HG02642 (cell line): Measurements from ENCODE around the gene PAPOLA.
"Not testable (repeated sequence)": the region's sequence is repeated elsewhere in the genome, so short reads cannot be mapped to it uniquely, and the experiment has no call there.

Source experiments
- ATAC-seq: cut with Tn5 transposase; IDR thresholded peaks from one replicate; pipeline ENCODE4 v1.9.1; 2021; ENCODE audit warnings: mild to moderate bottlenecking; ENCODE audit not compliant: unreplicated experiment, poor library complexity

The PAPOLA gene

GRCh38 chr14:96501740-96502620 lies at the start of gene PAPOLA:
PAPOLA (plus strand) TSS chr14:96502382; CDS start chr14:96502593, 211 bp downstream.
- peak; percentile 88 for ATAC-seq

- no peak for ATAC-seq
Measured at GRCh38 chr14:96452684-96453083, 49.5 kb upstream of the PAPOLA start.

DNA sequence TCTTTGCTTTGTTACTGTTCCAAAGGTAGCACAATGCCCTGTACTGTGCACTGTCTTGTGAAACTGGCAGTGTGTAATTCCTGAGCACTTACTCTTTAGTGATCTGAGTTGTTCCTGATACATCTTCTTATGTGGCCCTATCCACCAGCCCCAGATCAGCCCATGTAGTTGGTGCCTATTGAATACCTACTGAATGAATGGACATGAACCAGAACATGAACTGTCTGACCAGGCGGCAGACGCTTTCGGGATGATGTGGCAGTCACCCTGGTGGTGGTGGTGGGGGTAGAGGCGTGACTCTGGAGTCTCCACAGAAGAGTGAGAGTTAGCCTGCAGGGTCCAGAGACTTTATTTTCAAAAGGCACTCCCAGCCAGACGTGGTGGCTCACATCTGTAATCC lies 46.6 kb upstream of the PAPOLA start:
- ATAC-seq: no peak

DNA sequence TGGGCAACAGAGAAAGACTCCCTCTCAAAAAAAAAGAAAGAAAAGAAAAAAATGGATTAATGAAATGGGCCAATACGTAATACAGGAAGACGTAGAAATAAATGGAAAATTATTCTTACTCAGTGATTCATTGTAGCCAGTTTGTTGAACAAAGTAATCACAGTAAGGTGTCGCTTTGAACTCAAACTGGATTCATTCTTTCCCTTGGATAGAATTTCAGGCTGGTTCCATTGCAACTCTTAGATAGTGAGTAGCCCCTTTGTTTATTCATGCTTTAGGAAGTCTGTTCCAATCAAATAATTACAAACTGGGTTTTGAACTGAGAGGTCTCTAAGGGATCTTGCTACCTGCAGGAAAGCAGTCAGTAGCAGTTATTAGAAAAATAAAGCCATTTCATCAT lies 42.3 kb upstream of the PAPOLA start:
- ATAC-seq: no peak

- no peak for ATAC-seq
Measured at GRCh38 chr14:96461950-96462798, 40.0 kb upstream of the PAPOLA start.

DNA sequence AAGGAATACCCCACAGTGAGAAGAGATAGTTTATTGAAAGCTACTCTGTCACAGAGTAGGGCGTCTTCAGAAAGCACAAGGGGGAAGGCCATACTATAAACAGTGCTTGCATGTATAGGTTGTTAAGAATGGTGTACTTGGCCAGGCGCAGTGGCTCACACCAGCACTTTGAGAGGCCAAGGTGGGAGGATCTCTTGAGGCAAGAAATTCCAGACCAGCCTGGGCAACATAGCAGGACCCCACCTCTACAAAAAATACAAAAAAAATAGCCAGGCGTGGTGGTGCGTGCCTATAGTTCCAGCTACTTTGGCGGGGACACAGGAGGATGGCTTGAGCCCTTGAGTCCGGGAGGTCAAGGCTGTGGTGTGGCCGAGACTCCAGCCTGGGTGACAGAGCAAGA lies 38.0 kb upstream of the PAPOLA start:
- ATAC-seq: no peak

GRCh38 chr14:96466918-96467317 lies 35.3 kb upstream of the PAPOLA start:
- no peak for ATAC-seq

GRCh38 chr14:96470331-96470730 lies 31.9 kb upstream of the PAPOLA start:
- no peak for ATAC-seq

DNA sequence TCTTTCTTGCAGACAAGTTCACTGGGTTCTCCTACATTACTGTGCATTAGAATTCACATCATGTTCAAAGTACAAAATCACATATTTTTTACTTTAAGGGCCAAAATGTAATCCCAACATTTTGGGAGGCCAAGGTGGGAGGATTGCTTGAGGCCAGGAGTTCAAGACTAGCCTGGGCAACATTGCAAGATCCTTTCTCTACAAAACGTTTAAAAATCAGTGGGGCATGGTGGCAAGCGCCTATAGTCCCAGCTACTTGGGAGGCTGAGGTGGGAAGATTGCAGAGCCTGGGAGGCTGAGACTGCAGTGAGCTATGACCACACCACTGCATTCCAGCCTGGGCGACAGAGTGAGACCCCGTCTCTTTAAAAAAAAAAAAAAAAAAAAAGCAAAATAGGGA lies 31.2 kb upstream of the PAPOLA start:
- not testable (repeated sequence) for ATAC-seq

- ATAC-seq: no peak
Measured at GRCh38 chr14:96478119-96478518, 24.1 kb upstream of the PAPOLA start.

- no peak for ATAC-seq
Measured at GRCh38 chr14:96479435-96480146, 22.6 kb upstream of the PAPOLA start.

GRCh38 chr14:96481731-96482314 lies 20.4 kb upstream of the PAPOLA start:
- ATAC-seq: no peak

- ATAC-seq: no peak
Measured at GRCh38 chr14:96482986-96483385, 19.2 kb upstream of the PAPOLA start.

- no peak for ATAC-seq
Measured at GRCh38 chr14:96484399-96484798, 17.8 kb upstream of the PAPOLA start.

DNA sequence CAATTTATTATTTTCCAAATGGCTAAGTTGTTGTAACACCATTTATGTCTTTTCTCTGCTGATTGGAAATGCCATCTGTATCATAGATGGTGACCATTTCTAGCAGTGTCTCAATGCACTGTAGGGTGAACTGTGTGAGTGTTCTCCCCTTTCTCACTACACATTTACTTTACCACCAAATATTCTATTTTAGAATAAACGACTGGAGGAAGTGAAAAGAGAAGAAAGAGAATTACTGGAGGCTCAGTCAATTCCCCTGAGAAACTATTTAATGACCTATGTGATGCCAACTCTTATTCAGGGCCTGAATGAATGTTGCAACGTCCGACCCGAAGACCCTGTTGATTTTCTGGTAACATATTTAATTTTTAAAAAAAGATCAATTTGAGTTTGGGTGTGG lies 15.5 kb upstream of the PAPOLA start:
- peak; percentile 58 for ATAC-seq

GRCh38 chr14:96489327-96489726 lies 12.9 kb upstream of the PAPOLA start:
- ATAC-seq: no peak

- ATAC-seq: no peak
Measured at GRCh38 chr14:96493178-96493577, 9.0 kb upstream of the PAPOLA start.

DNA sequence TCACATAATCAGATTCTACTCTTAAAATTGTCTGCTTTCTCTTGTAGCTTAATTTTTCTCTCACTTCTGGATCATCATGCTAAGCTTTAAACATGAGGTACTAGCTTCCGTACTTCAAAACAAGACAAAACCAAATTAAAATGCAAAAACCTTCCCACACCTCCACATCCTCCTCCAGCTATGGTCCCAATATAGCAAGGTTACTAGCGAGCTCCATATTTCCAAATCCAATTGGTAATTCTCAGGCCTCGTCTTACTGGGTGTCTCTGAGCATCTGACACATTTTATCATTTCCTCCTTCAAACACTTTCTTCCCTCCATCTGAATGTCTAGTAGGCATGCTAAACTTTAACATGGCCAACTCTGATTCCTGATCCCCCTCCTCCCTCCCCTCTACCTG lies 7.9 kb upstream of the PAPOLA start:
- ATAC-seq: no peak

- ATAC-seq: no peak
Measured at GRCh38 chr14:96497087-96497486, 5.1 kb upstream of the PAPOLA start.

DNA sequence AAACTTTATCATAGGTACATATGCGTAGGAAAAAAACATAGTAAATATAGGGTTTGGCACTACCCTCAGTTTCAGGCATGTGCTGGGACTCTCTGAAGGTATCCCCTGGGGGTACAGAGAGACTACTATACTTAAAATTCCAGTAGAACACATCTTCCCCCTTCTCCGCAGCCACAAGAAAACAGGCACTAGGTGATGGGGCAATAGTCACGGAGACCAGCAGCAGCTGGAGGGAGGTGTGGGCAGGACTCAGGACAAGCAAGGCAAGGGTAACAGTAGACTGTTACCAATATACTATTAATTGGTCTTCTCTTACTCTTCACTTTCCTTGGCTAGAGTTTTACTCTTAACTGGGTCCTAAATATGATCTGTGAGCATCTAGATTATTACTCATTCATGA lies 4.6 kb upstream of the PAPOLA start:
- ATAC-seq: no peak
